WTC11 (cell line): ENCODE measurements around the gene PARK7. TPM values are rescaled to one million over a fixed set of nuclear protein-coding genes. Genes with fewer than 3 reads are reported as not detected.

Source experiments
- ATAC-seq: fragments of 200-7000 bp; cut with Tn5 transposase; 2 replicates; pipeline ENCODE4 v1.10.0; 2021; ENCODE audit warnings: mild to moderate bottlenecking, moderate library complexity
- CTCF ChIA-PET: fragments of 300-600 bp; sonication (Branson Sonifier 250); formaldehyde crosslinking; loops from one replicate; lab custom pipeline; 2021; ENCODE audit warnings: antibody characterized with exemption; lab: Charles Lee
- POLR2A ChIA-PET: fragments of 350-600 bp; sonication (Branson Sonifier 250); formaldehyde crosslinking; loops from one replicate; lab custom pipeline; 2021; ENCODE audit warnings: antibody characterized with exemption; lab: Charles Lee
- DNase-seq: peaks from one replicate; pipeline ENCODE4 v3.0.0; 2021; ENCODE audit warnings: low spot score
- H3K27ac Mint-ChIP-seq: 2 replicates; pipeline ENCODE4 v1.8.0; 2021; ENCODE audit warnings: mixed read lengths
- H3K27me3 Mint-ChIP-seq: 2 replicates; pipeline ENCODE4 v1.8.0; 2021; ENCODE audit warnings: low read depth, mild to moderate bottlenecking, moderate library complexity, mixed read lengths
- H3K36me3 Mint-ChIP-seq: 2 replicates; pipeline ENCODE4 v1.8.0; 2021; ENCODE audit warnings: mixed read lengths
- H3K4me1 Mint-ChIP-seq: 2 replicates; pipeline ENCODE4 v1.8.0; 2022; ENCODE audit warnings: mixed read lengths
- H3K4me3 Mint-ChIP-seq: 2 replicates; pipeline ENCODE4 v1.8.0; 2021; ENCODE audit warnings: mild to moderate bottlenecking, moderate library complexity, mixed read lengths
- H3K9me3 Mint-ChIP-seq: 2 replicates; pipeline ENCODE4 v1.8.0; 2021; ENCODE audit warnings: mixed read lengths
- AFF4 ChIP-seq: sonication (generic); formaldehyde crosslinking; IDR thresholded peaks from 2 replicates; pipeline ENCODE4 v1.8.1; 2023; ENCODE audit warnings: mild to moderate bottlenecking, missing genetic modification reagents, borderline replicate concordance
- ATF1 ChIP-seq: sonication (generic); formaldehyde crosslinking; IDR thresholded peaks from 2 replicates; pipeline ENCODE4 v1.8.1; 2023; ENCODE audit warnings: mild to moderate bottlenecking, moderate library complexity, missing genetic modification reagents
- ATF6 ChIP-seq: sonication (generic); formaldehyde crosslinking; IDR thresholded peaks from 2 replicates; pipeline ENCODE4 v1.8.1; 2023; ENCODE audit warnings: mild to moderate bottlenecking, missing genetic modification reagents
- CREB1 ChIP-seq: sonication (generic); formaldehyde crosslinking; IDR thresholded peaks from 2 replicates; pipeline ENCODE4 v1.8.0; 2023; ENCODE audit warnings: mild to moderate bottlenecking, missing genetic modification reagents
- CREM ChIP-seq: sonication (generic); formaldehyde crosslinking; IDR thresholded peaks from 2 replicates; pipeline ENCODE4 v1.8.1; 2022; ENCODE audit warnings: mild to moderate bottlenecking, missing genetic modification reagents, moderate library complexity
- E2F5 ChIP-seq: sonication (generic); formaldehyde crosslinking; IDR thresholded peaks from 2 replicates; pipeline ENCODE4 v1.8.1; 2022; ENCODE audit warnings: mild to moderate bottlenecking, moderate library complexity, missing genetic modification reagents
- EMX1 ChIP-seq: fragments of 250-450 bp; sonication (Bioruptor Pico); IDR thresholded peaks from 2 replicates; pipeline ENCODE4 v1.8.0; 2021; ENCODE audit warnings: mild to moderate bottlenecking
- FOXK1 ChIP-seq: sonication (generic); formaldehyde crosslinking; IDR thresholded peaks from 2 replicates; pipeline ENCODE4 v1.8.0; 2022; ENCODE audit warnings: mild to moderate bottlenecking, moderate library complexity, missing genetic modification reagents
- GABPB1 ChIP-seq: sonication (generic); formaldehyde crosslinking; IDR thresholded peaks from 2 replicates; pipeline ENCODE4 v1.8.1; 2023; ENCODE audit warnings: mild to moderate bottlenecking, missing genetic modification reagents
- HMGXB4 ChIP-seq: sonication (generic); formaldehyde crosslinking; IDR thresholded peaks from 2 replicates; pipeline ENCODE4 v1.8.1; 2023; ENCODE audit warnings: mild to moderate bottlenecking, moderate library complexity, missing genetic modification reagents
- JUN ChIP-seq: sonication (generic); formaldehyde crosslinking; IDR thresholded peaks from 2 replicates; pipeline ENCODE4 v1.8.0; 2023; ENCODE audit warnings: mild to moderate bottlenecking, missing genetic modification reagents
- MXD4 ChIP-seq: fragments of 250-450 bp; sonication (Bioruptor Pico); IDR thresholded peaks from 2 replicates; pipeline ENCODE4 v1.8.0; 2021; ENCODE audit warnings: mild to moderate bottlenecking, moderate library complexity, borderline replicate concordance
- RORB ChIP-seq: fragments of 250-450 bp; sonication (Bioruptor Pico); IDR thresholded peaks from 2 replicates; pipeline ENCODE4 v1.9.0; 2021; ENCODE audit warnings: mild to moderate bottlenecking
- SP1 ChIP-seq: sonication (generic); formaldehyde crosslinking; conservative IDR thresholded peaks from 2 replicates; pipeline ENCODE4 v1.8.1; 2022; ENCODE audit warnings: missing genetic modification reagents
- TEAD4 ChIP-seq: sonication (generic); formaldehyde crosslinking; IDR thresholded peaks from 2 replicates; pipeline ENCODE4 v1.8.0; 2022; ENCODE audit warnings: mild to moderate bottlenecking, missing genetic modification reagents
- ZNF671 ChIP-seq: fragments of 250-450 bp; sonication (Bioruptor Pico); IDR thresholded peaks from 2 replicates; pipeline ENCODE4 v1.8.0; 2021; ENCODE audit warnings: mild to moderate bottlenecking
- total RNA-seq: library from RNA; stranded (reverse); gene quantifications from 3 replicates; pipeline ENCODE4 v1.2.3, GENCODE V29; 2021

The PARK7 gene
- total RNA-seq, 1 experiment from 2014 or later, result 337 TPM

- peak overlapping the region; percentile 86 for H3K27ac Mint-ChIP-seq
- H3K4me1 Mint-ChIP-seq, result peaks cover 47% of the 10 kb centered on the region
- ATAC-seq (no peak), DNase-seq (no peak)
- ChIA-PET POLR2A (no interaction called here), CTCF (interaction anchor here (0.8 to 1.2 kb wide), 2 partner anchors 12 to 311 kb away, joined by 3 to 6 read pairs; no protein-coding TSS in a partner anchor)
- H3K4me3 Mint-ChIP-seq, result no peak overlapping the region
- no peaks in the 10 kb centered on the region for H3K27me3 Mint-ChIP-seq
- no peaks in the 10 kb centered on the region for H3K36me3 Mint-ChIP-seq
- no peaks in the 10 kb centered on the region for H3K9me3 Mint-ChIP-seq
- TF ChIP-seq CREB1 (no peak), ZNF671 (no peak), E2F5 (CRISPR knock-in tag) (no peak), GABPB1 (CRISPR knock-in tag) (no peak), JUN (CRISPR knock-in tag) (no peak), CREM (CRISPR knock-in tag) (no peak), AFF4 (CRISPR knock-in tag) (no peak), TEAD4 (no peak), FOXK1 (CRISPR knock-in tag) (no peak), ATF6 (CRISPR knock-in tag) (no peak), EMX1 (CRISPR knock-in tag) (no peak), ATF1 (CRISPR knock-in tag) (no peak), SP1 (no peak), MXD4 (CRISPR knock-in tag) (no peak)
These were observed 42.1 kb downstream of the PARK7 start for GRCh38 chr1:8003438-8004112.

- TF ChIP-seq HMGXB4 (CRISPR knock-in tag) (no peak), RORB (CRISPR knock-in tag) (no peak)
- DNase-seq (no peak), ATAC-seq (peak; percentile 51; the same call in 1 of the 2 replicates)
- no peaks in the 10 kb centered on the region for H3K9me3 Mint-ChIP-seq
- ChIA-PET CTCF (interaction anchor here (0.8 to 1.2 kb wide), 2 partner anchors 11 to 310 kb away, joined by 3 to 6 read pairs; no protein-coding TSS in a partner anchor), POLR2A (no interaction called here)
- H3K4me1 Mint-ChIP-seq, result peaks cover 47% of the 10 kb centered on the region
- H3K36me3 Mint-ChIP-seq, result no peaks in the 10 kb centered on the region
- H3K27ac Mint-ChIP-seq, result peak overlapping the region; percentile 86
- no peaks in the 10 kb centered on the region for H3K27me3 Mint-ChIP-seq
- H3K4me3 Mint-ChIP-seq, result no peak overlapping the region
These were observed 42.7 kb downstream of the PARK7 start for GRCh38 chr1:8004113-8004802.
